Pancreas (tissue), 10 donors: ENCODE results near the gene TMEM45A. TPM values are rescaled to one million over a fixed set of nuclear protein-coding genes. Genes with fewer than 3 reads are reported as not detected.

Experiments
- ATAC-seq, 4 donors: fragments of 200-7000 bp; cut with Tn5 transposase; one replicate each; pipeline versions ENCODE4 v1.8.0 to v1.9.1; 2020; ENCODE audit warnings: mild to moderate bottlenecking in 4 of 4, moderate library complexity in 4 of 4
- DNase-seq, 6 donors: peaks; one replicate each; pipeline ENCODE4 v3.0.0-alpha.2; 2020
- FAIRE-seq: peaks from 2 replicates; lab custom pipeline; 2012; peaks lifted over from hg19 to GRCh38; lab: Jason Lieb, UNC
- H3K27ac ChIP-seq, 4 donors: fragments of 200-600 bp; sonication (generic); 1 replicate in 3 of 4; 2 replicates in 1 of 4; pipeline versions ENCODE4 v1.5.0 to v1.8.0; 2020
- H3K27me3 ChIP-seq, 4 donors: fragments of 200-600 bp; one replicate each; pipeline ENCODE4 v1.8.0; 2021
- H3K36me3 ChIP-seq, 3 donors: fragments of 200-600 bp; sonication (generic) in 1 of 3; one replicate each; pipeline versions ENCODE4 v1.5.0 to v1.8.0; 2020 to 2021
- H3K4me1 ChIP-seq, 3 donors: fragments of 200-600 bp; one replicate each; pipeline ENCODE4 v1.8.0; 2021
- H3K4me3 ChIP-seq, 4 donors: fragments of 200-600 bp; sonication (generic) in 2 of 4; one replicate each; pipeline versions ENCODE4 v1.5.0 to v1.8.0; 2020 to 2021
- H3K9me3 ChIP-seq, 4 donors: fragments of 200-600 bp; one replicate each; pipeline ENCODE4 v1.8.0; 2021
- WGBS, 2 donors: extraction: QIAGEN DNeasy Blood & Tissue Kit; methylation state at CpG; one replicate each; pipeline ENCODE4 v1.1.7; 2013; 5-methylcytosine and 5-hydroxymethylcytosine counted together
- intact Hi-C, 3 donors: fragments of 100-400 bp; cut with DNase I; formaldehyde crosslinking; loops; one replicate each; pipeline versions ENCODE4 v1.11.1 to v1.14.2; 2022
- polyA plus RNA-seq, 2 donors: library from polyadenylated mRNA; stranded (reverse); fragments of 200-250 nt; gene quantifications; one replicate each; pipeline ENCODE4 v1.2.3, GENCODE V29; 2013
- total RNA-seq, 6 donors: library from RNA; stranded (reverse); fragmentation: NEBNext Ultra II Directional in 4 of 6; extraction: Animal tissue kit (Norgen Biotek cat#: 25700) in 4 of 6; gene quantifications; one replicate each; pipeline versions ENCODE4 v1.2.1 to v1.2.4, GENCODE V29; 2021 to 2023
- TF ChIP-seq, protein P1 (sequence below), 4 donors: fragments of 200-600 bp; sonication (generic) in 3 of 4; IDR thresholded peaks; one replicate each; pipeline versions ENCODE4 v1.5.0 to v1.8.0; 2021; ENCODE audit warnings: antibody characterized with exemption in 4 of 4
- donor health status: healthy with polysubstance abuse.
- donor health status: DM: no; HTN: no; CAD: no; lungs with moderate emphysema.
- donor health status: DM: no; HTN: no; CAD: no.
- donor health status: control.
- donor health status: control.
- donor health status: Bipolar disorder and iron deficiency.
- donor health status: DM: yes; HTN: yes; CAD: no.
- donor health status: DM: no; HTN: no; CAD: no.
- donor health status: DM: no; HTN: no; CAD: no.
- donor health status: DM: yes; HTN: yes; CAD: no.

The TMEM45A gene
- total and polyA plus RNA-seq, 8 donors: 4.2 to 15.1 (median 8.6) TPM

- DNase-seq (no peak), ATAC-seq (no peak), FAIRE-seq (no peak)
- intact Hi-C loops: no loop called here
- Histone ChIP-seq H3K9me3 (no peaks in the 10 kb centered on the region), H3K27me3 (no peaks in the 10 kb centered on the region), H3K4me3 (no peak overlapping the region), H3K36me3 (no peaks in the 10 kb centered on the region), H3K27ac (no peak overlapping the region), H3K4me1 (no peaks in the 10 kb centered on the region)
- TF ChIP-seq, protein P1, sequence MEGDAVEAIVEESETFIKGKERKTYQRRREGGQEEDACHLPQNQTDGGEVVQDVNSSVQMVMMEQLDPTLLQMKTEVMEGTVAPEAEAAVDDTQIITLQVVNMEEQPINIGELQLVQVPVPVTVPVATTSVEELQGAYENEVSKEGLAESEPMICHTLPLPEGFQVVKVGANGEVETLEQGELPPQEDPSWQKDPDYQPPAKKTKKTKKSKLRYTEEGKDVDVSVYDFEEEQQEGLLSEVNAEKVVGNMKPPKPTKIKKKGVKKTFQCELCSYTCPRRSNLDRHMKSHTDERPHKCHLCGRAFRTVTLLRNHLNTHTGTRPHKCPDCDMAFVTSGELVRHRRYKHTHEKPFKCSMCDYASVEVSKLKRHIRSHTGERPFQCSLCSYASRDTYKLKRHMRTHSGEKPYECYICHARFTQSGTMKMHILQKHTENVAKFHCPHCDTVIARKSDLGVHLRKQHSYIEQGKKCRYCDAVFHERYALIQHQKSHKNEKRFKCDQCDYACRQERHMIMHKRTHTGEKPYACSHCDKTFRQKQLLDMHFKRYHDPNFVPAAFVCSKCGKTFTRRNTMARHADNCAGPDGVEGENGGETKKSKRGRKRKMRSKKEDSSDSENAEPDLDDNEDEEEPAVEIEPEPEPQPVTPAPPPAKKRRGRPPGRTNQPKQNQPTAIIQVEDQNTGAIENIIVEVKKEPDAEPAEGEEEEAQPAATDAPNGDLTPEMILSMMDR (IDR thresholded peaks at IDR 0.05): no peak
- WGBS, 2 donors: 25 to 34% methylated on average over 2 of the region's 2 CpGs
Measured at GRCh38 chr3:100482176-100482575, 10.2 kb upstream of the TMEM45A start.

GRCh38 chr3:100483529-100483928 lies 8.9 kb upstream of the TMEM45A start:
- Histone ChIP-seq H3K9me3 (no peaks in the 10 kb centered on the region), H3K27me3 (no peaks in the 10 kb centered on the region), H3K36me3 (no peaks in the 10 kb centered on the region), H3K27ac (no peak overlapping the region), H3K4me1 (no peaks in the 10 kb centered on the region), H3K4me3 (no peak overlapping the region)
- intact Hi-C loops: no loop called here
- DNase-seq (no peak), ATAC-seq (no peak), FAIRE-seq (no peak)
- WGBS, 2 donors: 82 to 90% methylated on average over 1 of the region's 1 CpG
- TF ChIP-seq, protein P1 (IDR thresholded peaks at IDR 0.05): no peak

DNA sequence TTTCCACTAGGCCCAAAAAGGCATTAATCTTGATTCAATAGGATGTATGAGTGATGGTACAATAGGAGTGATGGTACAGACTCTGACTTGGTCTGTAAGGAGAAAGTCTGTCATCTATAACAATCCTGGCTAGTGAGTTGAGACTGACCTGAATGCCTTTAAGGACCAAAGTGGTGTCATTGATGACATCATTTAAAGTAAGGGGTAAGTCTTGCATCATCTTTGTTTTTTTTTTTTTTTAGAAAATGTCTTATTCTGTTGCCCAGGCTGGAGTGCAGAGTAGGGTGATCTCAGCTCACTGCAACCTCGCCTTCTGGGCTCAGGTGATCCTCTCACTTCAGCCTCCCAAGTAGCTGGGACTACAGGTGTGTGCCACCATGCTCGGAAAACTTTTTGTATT lies 5.6 kb upstream of the TMEM45A start:
- Histone ChIP-seq H3K9me3 (no peaks in the 10 kb centered on the region), H3K36me3 (no peaks in the 10 kb centered on the region), H3K4me1 (no peaks in the 10 kb centered on the region), H3K4me3 (no peak overlapping the region), H3K27ac (no peak overlapping the region), H3K27me3 (no peaks in the 10 kb centered on the region)
- intact Hi-C loops: no loop called here
- ATAC-seq (no peak), DNase-seq (no peak), FAIRE-seq (no peak)
- TF ChIP-seq, protein P1 (IDR thresholded peaks at IDR 0.05): no peak
- 88 to 98% methylated on average over 2 of the region's 2 CpGs for whole genome bisulfite sequencing, 2 donors

DNA sequence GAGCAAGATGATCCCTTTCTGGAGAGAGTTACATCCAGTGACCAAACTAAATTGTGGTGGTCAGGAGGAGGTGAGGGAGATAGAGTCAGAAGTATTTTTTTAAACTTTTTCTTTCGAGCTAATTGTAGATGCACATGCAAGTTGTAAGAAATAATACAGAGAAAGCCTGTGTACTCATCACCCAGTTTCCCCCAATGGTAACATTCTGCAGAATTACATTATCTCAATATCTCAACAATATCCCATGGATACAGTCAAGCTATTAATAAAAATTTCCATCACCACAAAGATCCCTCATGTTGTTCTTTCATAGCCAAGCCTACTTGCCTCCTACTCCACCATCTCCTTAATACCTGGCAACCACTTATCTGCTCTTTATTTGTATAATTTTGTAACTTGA lies 3.3 kb upstream of the TMEM45A start:
- H3K4me1 ChIP-seq: peaks cover 0 to 7% (median 5%) of the 10 kb centered on the region in 3 donors
- H3K27me3 ChIP-seq: no peaks in the 10 kb centered on the region
- H3K4me3 ChIP-seq: no peak overlapping the region
- no peak overlapping the region for H3K27ac ChIP-seq
- no peak for ATAC-seq
- no peak for DNase-seq
- FAIRE-seq: no peak
- WGBS, 2 donors: 89 to 97% methylated on average over 1 of the region's 1 CpG
- no peaks in the 10 kb centered on the region for H3K9me3 ChIP-seq
- no peaks in the 10 kb centered on the region for H3K36me3 ChIP-seq
- intact Hi-C loops: no loop called here
- TF ChIP-seq, protein P1 (IDR thresholded peaks at IDR 0.05): no peak

DNA sequence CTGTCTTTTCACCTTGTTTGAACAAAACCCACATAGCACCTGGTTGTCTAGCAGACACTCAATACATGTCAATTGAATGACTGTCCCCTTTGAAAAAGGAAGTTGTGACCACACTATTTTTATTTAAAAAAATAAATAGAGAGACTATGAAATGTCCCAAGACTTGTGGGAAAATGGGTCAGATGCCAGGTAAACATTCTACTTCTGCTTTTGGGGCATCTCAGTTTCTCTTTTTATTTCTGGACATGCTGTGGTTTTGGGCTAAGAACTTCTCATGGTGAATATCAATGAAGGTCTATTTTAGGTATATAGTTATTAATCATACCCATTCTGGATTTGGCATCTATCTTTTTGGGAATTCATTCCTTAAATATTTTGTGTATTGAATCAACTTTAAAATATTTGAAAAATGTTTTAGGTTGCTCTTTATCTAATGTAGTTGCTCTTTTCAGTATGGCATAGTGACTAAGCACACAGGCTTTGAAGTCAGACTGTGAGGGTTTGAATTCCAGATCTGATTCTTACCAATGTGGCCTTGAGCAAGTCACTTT lies 4.4 kb downstream of the TMEM45A start:
- Histone ChIP-seq H3K27ac (no peak overlapping the region), H3K4me1 (peaks cover 0 to 7% (median 5%) of the 10 kb centered on the region in 3 donors), H3K4me3 (no peak overlapping the region), H3K36me3 (no peaks in the 10 kb centered on the region), H3K27me3 (no peaks in the 10 kb centered on the region), H3K9me3 (no peaks in the 10 kb centered on the region)
- ATAC-seq (no peak), FAIRE-seq (no peak), DNase-seq (no peak)
- intact Hi-C loops: no loop called here
- TF ChIP-seq, protein P1 (IDR thresholded peaks at IDR 0.05): no peak
